Karpas-422 (cell line): ENCODE data around the gene RAD17. TPM values are rescaled to one million over a fixed set of nuclear protein-coding genes. Genes with fewer than 3 reads are reported as not detected.
"Not testable (repeated sequence)": the region's sequence is repeated elsewhere in the genome, so short reads cannot be mapped to it uniquely, and the experiment has no call there.

ENCODE experiments used
- DNase-seq: peaks from one replicate; pipeline ENCODE4 v3.0.0-alpha.2; 2015
- H2AFZ ChIP-seq: fragments of 200-600 bp; sonication (generic); 2 replicates; pipeline ENCODE4 v1.6.1; 2014; ENCODE audit warnings: antibody characterized with exemption, low read length, mixed read lengths
- H3K27ac ChIP-seq: fragments of 200-600 bp; sonication (generic); 2 replicates; pipeline ENCODE4 v1.5.1; 2014; ENCODE audit warnings: mild to moderate bottlenecking, low read length, moderate library complexity
- H3K27me3 ChIP-seq: fragments of 200-600 bp; sonication (generic); 2 replicates; pipeline ENCODE4 v1.6.1; 2014; ENCODE audit warnings: low read length, mixed read lengths
- H3K36me3 ChIP-seq: fragments of 200-600 bp; sonication (generic); 2 replicates; pipeline ENCODE4 v1.6.1; 2014; ENCODE audit warnings: low read length, mixed read lengths; ENCODE audit not compliant: insufficient read depth
- H3K4me1 ChIP-seq: fragments of 200-600 bp; sonication (generic); 2 replicates; pipeline ENCODE4 v1.6.1; 2014; ENCODE audit warnings: mild to moderate bottlenecking, low read length, mixed read lengths
- H3K4me2 ChIP-seq: fragments of 200-600 bp; sonication (generic); 2 replicates; pipeline ENCODE4 v1.6.1; 2014; ENCODE audit warnings: low read length, low read depth, mild to moderate bottlenecking; ENCODE audit not compliant: poor library complexity, severe bottlenecking
- H3K4me3 ChIP-seq: fragments of 200-600 bp; sonication (generic); 2 replicates; pipeline ENCODE4 v1.5.1; 2014; ENCODE audit warnings: mild to moderate bottlenecking, antibody characterized with exemption, low read length, mixed read lengths
- H3K79me2 ChIP-seq: fragments of 200-600 bp; sonication (generic); 2 replicates; pipeline ENCODE4 v1.6.1; 2014; ENCODE audit warnings: mild to moderate bottlenecking, low read length, mixed read lengths
- H3K9ac ChIP-seq: fragments of 200-600 bp; sonication (generic); 2 replicates; pipeline ENCODE4 v1.6.0; 2014; ENCODE audit warnings: low read length
- H3K9me2 ChIP-seq: fragments of 200-600 bp; sonication (generic), shearing (Covaris generic); replicated peaks from 2 replicates; pipeline ENCODE4 v1.6.0; 2014; ENCODE audit warnings: mild to moderate bottlenecking, low read length, moderate library complexity; ENCODE audit not compliant: insufficient read depth
- H3K9me3 ChIP-seq: fragments of 300-700, 200-600 bp; sonication (generic); 2 replicates; pipeline ENCODE4 v1.6.1; 2014; ENCODE audit warnings: low read length, mixed read lengths
- H4K20me1 ChIP-seq: fragments of 200-600 bp; sonication (generic); 2 replicates; pipeline ENCODE4 v1.6.1; 2014; ENCODE audit warnings: mild to moderate bottlenecking, antibody characterized with exemption, low read length, low read depth; ENCODE audit not compliant: insufficient read depth
- total RNA-seq: library from RNA; depleted of rRNA; stranded (reverse); fragments of >200 nt; shearing (Covaris generic); gene quantifications from 2 replicates; pipeline ENCODE4 v1.2.3, GENCODE V29; 2014; ENCODE audit warnings: low replicate concordance

The RAD17 gene
- total RNA-seq, 1 experiment from 2014 or later: 61.7 TPM

- peaks cover 34% of the 10 kb centered on the region for H3K36me3 ChIP-seq
- H3K27ac ChIP-seq: peak overlapping the region; percentile 86
- H2AFZ ChIP-seq: no peak overlapping the region
- peak overlapping the region; percentile 94 for H3K4me2 ChIP-seq
- peaks cover 98% of the 10 kb centered on the region for H3K79me2 ChIP-seq
- peak overlapping the region; percentile 76 for H3K4me3 ChIP-seq
- H3K4me1 ChIP-seq: peaks cover 38% of the 10 kb centered on the region
- no peaks in the 10 kb centered on the region for H3K9me2 ChIP-seq
- H3K9ac ChIP-seq: peak overlapping the region; percentile 77
- no peaks in the 10 kb centered on the region for H3K9me3 ChIP-seq
- DNase-seq: no peak
- no peaks in the 10 kb centered on the region for H3K27me3 ChIP-seq
- peaks cover 18% of the 10 kb centered on the region; the same call in 1 of the 2 replicates for H4K20me1 ChIP-seq
These were observed 1.8 kb upstream of the RAD17 start for GRCh38 chr5:69367697-69368279.

GRCh38 chr5:69368458-69369339 is 919 bp upstream of the RAD17 start:
- Histone ChIP-seq H3K4me2 (peak overlapping the region; percentile 94), H3K4me1 (peaks cover 46% of the 10 kb centered on the region)
- no peak for DNase-seq

GRCh38 chr5:69370335-69370734 is 717 bp downstream of the RAD17 start:
- Histone ChIP-seq H3K4me1 (peaks cover 62% of the 10 kb centered on the region), H3K9ac (peak overlapping the region; percentile 77), H3K36me3 (peaks cover 32% of the 10 kb centered on the region), H3K4me3 (peak overlapping the region; percentile 76), H4K20me1 (peaks cover 18% of the 10 kb centered on the region; the same call in 1 of the 2 replicates), H3K27ac (peak overlapping the region; percentile 86; the same call in 1 of the 2 replicates), H3K79me2 (peaks cover 94% of the 10 kb centered on the region), H3K4me2 (peak overlapping the region; percentile 94)
- H3K9me2 ChIP-seq, H3K9me3 ChIP-seq, H3K27me3 ChIP-seq, H2AFZ ChIP-seq, DNase-seq: not testable (repeated sequence)

More at GRCh38 chr5:69368458-69369339, 919 bp upstream of the RAD17 start:
- H2AFZ ChIP-seq: no peak overlapping the region
- peak overlapping the region; percentile 77 for H3K9ac ChIP-seq
- no peaks in the 10 kb centered on the region for H3K9me3 ChIP-seq
- H3K27ac ChIP-seq: peak overlapping the region; percentile 86
- no peaks in the 10 kb centered on the region for H3K9me2 ChIP-seq
- H3K4me3 ChIP-seq: peak overlapping the region; percentile 76
- H4K20me1 ChIP-seq: peaks cover 18% of the 10 kb centered on the region; the same call in 1 of the 2 replicates
- H3K79me2 ChIP-seq: peaks cover 98% of the 10 kb centered on the region
- no peaks in the 10 kb centered on the region for H3K27me3 ChIP-seq
- peaks cover 31% of the 10 kb centered on the region for H3K36me3 ChIP-seq

- peaks cover 52% of the 10 kb centered on the region for H3K4me1 ChIP-seq
- no peaks in the 10 kb centered on the region for H3K27me3 ChIP-seq
- peaks cover 12% of the 10 kb centered on the region; the same call in 1 of the 2 replicates for H4K20me1 ChIP-seq
- no peaks in the 10 kb centered on the region for H3K9me2 ChIP-seq
- H3K9me3 ChIP-seq: no peaks in the 10 kb centered on the region
- H2AFZ ChIP-seq: no peak overlapping the region
- no peak for DNase-seq
- peaks cover 83% of the 10 kb centered on the region for H3K79me2 ChIP-seq
- peak overlapping the region; percentile 94 for H3K4me2 ChIP-seq
- H3K27ac ChIP-seq: no peak overlapping the region
- H3K9ac ChIP-seq: peak overlapping the region; percentile 64
- peaks cover 30% of the 10 kb centered on the region; the same call in 1 of the 2 replicates for H3K36me3 ChIP-seq
- H3K4me3 ChIP-seq: peak overlapping the region; percentile 76
These were observed 2.8 kb downstream of the RAD17 start for GRCh38 chr5:69372394-69372793.

GRCh38 chr5:69374911-69375446 is 5.4 kb downstream of the RAD17 start:
- DNase-seq: peak; percentile 60
- Histone ChIP-seq H3K9me3 (no peaks in the 10 kb centered on the region), H3K4me2 (peak overlapping the region; percentile 60), H3K79me2 (peaks cover 61% of the 10 kb centered on the region), H3K9ac (peak overlapping the region; percentile 43), H3K4me3 (peak overlapping the region; percentile 24; the same call in 1 of the 2 replicates), H2AFZ (no peak overlapping the region), H3K9me2 (no peaks in the 10 kb centered on the region), H4K20me1 (no peaks in the 10 kb centered on the region), H3K4me1 (peaks cover 42% of the 10 kb centered on the region), H3K36me3 (peaks cover 34% of the 10 kb centered on the region; the same call in 1 of the 2 replicates), H3K27ac (peak overlapping the region; percentile 73), H3K27me3 (no peaks in the 10 kb centered on the region)

GRCh38 chr5:69378376-69378775 is 8.8 kb downstream of the RAD17 start:
- Histone ChIP-seq H4K20me1 (no peaks in the 10 kb centered on the region), H3K4me3 (no peak overlapping the region), H3K4me2 (no peak overlapping the region), H3K27ac (no peak overlapping the region), H3K9me3 (no peaks in the 10 kb centered on the region), H3K79me2 (peaks cover 30% of the 10 kb centered on the region), H3K9me2 (no peaks in the 10 kb centered on the region), H3K27me3 (no peaks in the 10 kb centered on the region), H2AFZ (no peak overlapping the region), H3K4me1 (peaks cover 18% of the 10 kb centered on the region), H3K36me3 (peaks cover 55% of the 10 kb centered on the region; the same call in 1 of the 2 replicates), H3K9ac (no peak overlapping the region)
- no peak for DNase-seq

- no peaks in the 10 kb centered on the region for H4K20me1 ChIP-seq
- no peaks in the 10 kb centered on the region for H3K79me2 ChIP-seq
- H2AFZ ChIP-seq: no peak overlapping the region
- H3K9ac ChIP-seq: no peak overlapping the region
- no peaks in the 10 kb centered on the region for H3K9me2 ChIP-seq
- H3K4me3 ChIP-seq: no peak overlapping the region
- no peak overlapping the region for H3K4me2 ChIP-seq
- no peaks in the 10 kb centered on the region for H3K27me3 ChIP-seq
- peak; percentile 7 for DNase-seq
- no peak overlapping the region for H3K27ac ChIP-seq
- H3K9me3 ChIP-seq: no peaks in the 10 kb centered on the region
- no peaks in the 10 kb centered on the region for H3K4me1 ChIP-seq
- peaks cover 46% of the 10 kb centered on the region for H3K36me3 ChIP-seq
These were observed 35.2 kb downstream of the RAD17 start for GRCh38 chr5:69404659-69405330.
